Measurements from ENCODE around the gene TIGD2.
"Not testable (repeated sequence)": the region's sequence is repeated elsewhere in the genome, so short reads cannot be mapped to it uniquely, and the experiment has no call there.

The TIGD2 gene

DNA sequence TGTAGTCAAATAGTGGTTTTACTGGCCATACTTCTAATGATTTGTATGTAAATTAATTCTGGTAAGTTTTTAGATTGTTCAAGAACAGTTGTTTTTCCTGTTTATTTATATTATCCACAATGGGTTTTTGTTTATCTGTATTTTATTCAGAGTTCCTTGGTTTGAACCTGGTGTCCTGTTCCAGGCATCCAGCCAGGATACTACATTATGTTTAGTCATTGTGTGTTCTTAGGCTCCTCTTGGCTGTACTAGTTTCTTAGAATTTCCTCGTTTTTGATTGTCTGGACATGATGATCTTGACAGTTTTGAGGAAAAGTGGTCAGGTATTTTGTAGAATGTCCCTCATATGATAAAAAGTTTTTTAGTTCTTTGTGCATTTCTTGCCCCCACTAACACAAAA lies 7.8 kb downstream of the TIGD2 start:
- DNase-seq (ENCODE audit: low spot score) = no peak

DNA sequence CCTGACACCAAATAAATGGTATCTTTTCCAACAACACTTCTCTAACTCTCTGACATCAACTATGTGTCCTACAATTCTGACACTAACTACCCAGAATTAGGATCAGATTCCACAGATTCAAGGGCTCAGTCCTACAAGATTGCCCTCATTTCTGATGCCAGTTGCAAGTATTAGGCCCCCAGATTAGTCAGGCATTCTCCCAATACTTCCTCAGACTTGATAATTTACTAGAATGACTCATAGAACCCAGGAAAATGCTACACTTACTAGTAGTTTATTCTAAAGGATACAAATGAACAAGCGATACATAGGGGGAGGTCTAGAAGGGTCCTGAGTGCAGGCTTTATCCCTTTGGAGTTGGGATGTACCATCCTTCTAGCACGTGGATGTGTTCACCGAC lies 8.5 kb downstream of the TIGD2 start:
- no peak for DNase-seq (ENCODE audit: low spot score)

GRCh38 chr4:89121387-89122068 lies 10.2 kb downstream of the TIGD2 start:
- DNase-seq (ENCODE audit: low spot score) = no peak

- no peak for DNase-seq (ENCODE audit: low spot score)
Measured at GRCh38 chr4:89123451-89123851, 12.1 kb downstream of the TIGD2 start.

GRCh38 chr4:89125901-89126782 lies 14.8 kb downstream of the TIGD2 start:
- no peak for DNase-seq (ENCODE audit: low spot score)

DNA sequence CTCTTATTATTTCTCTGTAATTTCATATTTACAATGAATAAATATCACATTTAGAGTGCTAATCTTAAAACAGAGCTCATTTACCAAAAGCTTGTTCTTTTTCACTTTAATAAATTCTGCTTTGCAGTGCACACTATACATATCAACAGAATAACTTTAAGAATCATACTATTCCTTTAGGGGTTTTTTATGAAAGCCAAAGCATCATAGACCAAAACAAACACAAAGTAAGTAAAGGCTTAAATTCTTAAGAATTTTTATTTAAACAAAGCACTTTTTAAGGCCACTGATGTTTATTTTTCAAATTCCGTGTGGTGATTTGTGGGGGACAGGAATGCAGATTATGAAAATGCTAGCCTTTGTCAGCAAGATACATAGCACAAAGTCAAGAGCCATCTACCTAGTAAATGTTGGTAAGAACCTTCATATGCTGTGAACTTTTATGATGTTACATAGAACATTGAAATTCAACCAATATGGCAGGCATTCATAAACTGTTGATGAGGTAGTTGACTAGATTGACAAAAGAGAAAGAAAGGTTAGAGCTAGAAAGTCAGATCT lies 17.8 kb downstream of the TIGD2 start:
- DNase-seq (ENCODE audit: low spot score) = no peak

DNA sequence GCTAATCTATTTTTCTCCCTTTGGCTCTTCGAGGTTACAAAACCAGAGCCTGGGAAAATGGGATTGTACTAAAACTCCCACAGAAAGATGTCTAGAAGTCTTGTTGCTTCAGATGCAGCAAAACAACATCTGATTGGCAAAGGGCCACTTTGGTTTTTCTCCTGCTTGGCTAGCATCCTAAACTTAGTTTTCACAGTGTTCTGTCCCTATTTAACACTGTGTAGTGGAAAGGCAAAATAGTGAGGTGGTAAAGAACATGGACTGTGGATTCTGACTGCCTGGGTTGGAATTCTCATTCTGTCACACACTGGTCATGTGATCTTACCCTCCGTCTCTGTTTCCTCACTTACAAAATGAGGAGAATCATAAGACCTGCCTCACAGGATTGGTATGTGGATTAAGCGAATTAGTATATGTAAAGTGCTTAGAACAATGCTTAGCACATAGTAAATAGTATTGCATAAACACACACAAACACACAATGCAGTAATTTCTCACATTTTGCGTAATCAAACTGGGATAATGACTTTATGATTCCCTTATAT lies 23.5 kb downstream of the TIGD2 start:
- no peak for DNase-seq (ENCODE audit: low spot score)

DNA sequence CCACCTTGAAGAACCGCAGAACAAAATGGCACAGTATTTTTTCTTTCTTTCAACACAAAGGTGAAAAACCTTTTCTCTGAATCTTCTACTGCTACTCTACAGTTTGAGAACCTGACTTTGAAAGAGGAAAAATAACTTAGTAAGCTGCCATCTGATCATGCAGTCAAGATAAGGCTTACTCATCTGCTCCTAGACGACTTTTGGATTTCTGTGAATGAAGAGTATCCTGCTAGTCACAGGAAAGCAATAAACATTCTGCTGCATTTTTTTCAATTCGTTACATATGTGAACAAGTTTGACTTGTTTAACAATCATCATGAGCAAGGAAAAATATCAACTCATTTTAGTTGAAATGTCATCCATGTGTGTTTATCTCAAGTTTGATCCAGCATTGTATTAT lies 25.2 kb downstream of the TIGD2 start:
- no peak for DNase-seq (ENCODE audit: low spot score)

GRCh38 chr4:89137231-89137630 lies 25.9 kb downstream of the TIGD2 start:
- DNase-seq (ENCODE audit: low spot score) = no peak

DNA sequence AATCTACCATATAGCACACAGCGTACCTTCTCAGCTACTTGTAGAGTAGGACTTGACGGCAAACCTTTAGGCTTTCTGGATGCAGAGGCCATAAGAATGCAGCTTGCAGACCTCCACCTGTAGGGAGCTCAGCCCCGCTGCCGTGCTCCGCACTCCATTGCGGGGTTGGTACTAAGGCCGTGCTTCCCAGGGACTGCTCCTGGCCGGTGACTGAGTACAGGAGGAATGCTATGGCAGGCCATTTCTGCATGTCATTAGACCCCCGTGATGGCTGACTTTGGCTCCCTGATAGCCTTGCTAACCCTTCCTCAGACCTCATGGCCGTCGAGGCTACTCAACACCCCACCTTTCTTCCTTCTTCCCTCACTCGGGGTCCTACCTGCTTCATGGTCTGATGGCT lies 26.4 kb downstream of the TIGD2 start:
- DNase-seq (ENCODE audit: low spot score) = no peak

GRCh38 chr4:89140168-89140759 lies 28.9 kb downstream of the TIGD2 start:
- no peak for DNase-seq (ENCODE audit: low spot score)

GRCh38 chr4:89142691-89143669 lies 31.6 kb downstream of the TIGD2 start:
- no peak for DNase-seq (ENCODE audit: low spot score)

DNA sequence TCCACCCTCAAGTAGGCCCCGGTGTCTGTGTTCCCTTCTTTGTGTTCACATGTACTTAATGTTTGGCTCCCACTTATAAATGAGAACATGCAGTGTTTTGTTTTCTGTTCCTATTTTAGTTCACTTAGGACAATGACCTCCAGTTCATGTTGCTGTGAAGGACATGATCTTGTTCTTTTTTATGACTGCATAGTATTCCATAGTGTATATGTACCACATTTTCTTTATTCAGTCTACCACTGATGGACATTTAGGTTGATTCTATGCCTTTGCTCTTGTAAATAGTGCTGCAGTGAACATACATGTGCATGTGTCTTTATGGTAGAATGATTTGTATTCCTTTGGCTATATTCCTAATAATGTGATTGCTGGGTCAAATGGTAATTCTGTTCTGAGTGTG lies 33.3 kb downstream of the TIGD2 start:
- not testable (repeated sequence) for DNase-seq (ENCODE audit: low spot score)

GRCh38 chr4:89146196-89146595 lies 34.9 kb downstream of the TIGD2 start:
- DNase-seq (ENCODE audit: low spot score) = no peak

- DNase-seq (ENCODE audit: low spot score) = peak; percentile 16
Measured at GRCh38 chr4:89152972-89153371, 41.6 kb downstream of the TIGD2 start.

- DNase-seq (ENCODE audit: low spot score) = peak; percentile 9
Measured at GRCh38 chr4:89156174-89156914, 45.0 kb downstream of the TIGD2 start.

DNA sequence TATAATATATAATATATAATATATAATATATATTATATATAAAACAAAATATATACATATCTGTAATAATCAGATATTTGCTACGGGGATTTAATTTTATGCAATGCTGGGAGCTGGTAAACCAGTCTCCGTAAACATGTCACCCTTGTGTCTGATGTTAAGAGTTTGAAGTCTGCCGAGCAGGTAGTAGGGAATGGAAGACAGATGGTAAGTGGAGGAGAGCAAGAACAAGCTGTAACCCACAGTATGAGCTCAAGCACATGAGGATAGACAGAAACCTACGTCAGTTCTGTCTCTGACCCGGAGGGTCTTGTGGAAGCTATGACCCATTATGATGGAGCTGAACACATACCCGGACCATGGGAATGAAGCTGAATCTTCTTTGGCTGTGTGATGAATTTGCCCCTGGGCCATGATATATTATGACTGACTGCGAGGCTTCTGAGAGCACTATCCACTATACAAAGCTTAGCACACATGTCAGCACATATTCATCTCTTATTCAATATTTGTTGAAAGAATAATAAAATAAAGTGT lies 46.2 kb downstream of the TIGD2 start:
- peak; percentile 7 for DNase-seq (ENCODE audit: low spot score)

DNA sequence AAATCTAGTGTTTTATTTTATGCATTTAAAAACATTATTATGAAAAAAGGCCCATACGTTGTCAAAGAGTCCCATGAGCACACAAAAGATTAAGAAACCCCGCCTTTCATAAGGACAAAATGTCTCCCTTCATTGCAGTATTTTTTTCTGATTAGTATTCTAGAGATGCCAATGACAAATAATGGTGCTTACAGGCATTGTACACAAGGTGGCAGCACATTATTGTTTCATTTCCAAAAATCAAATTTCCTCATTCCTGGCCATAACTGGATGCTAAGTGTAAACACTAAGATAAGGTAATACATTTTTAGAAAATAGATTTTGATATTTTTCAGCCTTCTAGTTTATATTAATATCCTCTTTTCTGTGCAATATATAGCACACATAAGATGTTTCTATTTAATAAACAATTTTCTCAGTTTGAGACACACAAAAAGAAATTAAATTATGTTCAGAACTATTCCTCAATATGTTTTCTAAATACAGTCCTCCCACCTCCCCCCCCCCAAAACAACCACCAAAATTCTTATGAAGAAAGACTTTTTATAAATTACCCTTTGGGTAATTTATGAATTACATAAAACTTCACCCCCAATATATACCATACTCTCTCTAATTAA lies 47.7 kb downstream of the TIGD2 start:
- peak; percentile 33 for DNase-seq (ENCODE audit: low spot score)

DNA sequence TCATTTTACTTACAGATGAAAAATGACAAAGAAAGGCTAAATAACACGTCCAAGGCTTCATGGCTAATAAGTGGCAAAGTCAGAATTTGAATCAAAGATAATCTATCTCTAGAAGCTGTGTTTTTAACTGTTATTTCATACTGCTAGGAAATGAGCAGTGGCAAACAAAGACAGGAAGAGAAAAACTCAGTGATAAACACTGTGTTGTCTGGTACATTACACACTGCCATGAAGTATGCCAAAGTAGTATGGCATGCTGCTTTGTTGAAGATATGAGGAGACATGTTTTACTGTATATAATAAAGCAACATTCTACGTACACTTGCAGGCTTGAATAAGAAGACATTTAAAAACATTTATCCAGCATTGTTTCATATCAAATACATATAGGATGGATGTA lies 49.5 kb downstream of the TIGD2 start:
- no peak for DNase-seq (ENCODE audit: low spot score)
